Measurements from ENCODE around the gene DBF4B. TPM values are rescaled to one million over a fixed set of nuclear protein-coding genes. Genes with fewer than 3 reads are reported as not detected.

DBF4B gene
- total and polyA plus RNA-seq, 4 donors, result 0.44 to 4.5 (median 1.0) TPM

GRCh38 chr17:44795421-44795820, 87.0 kb downstream of the DBF4B start (continued):
- no peak for TF ChIP-seq HNF4G (IDR thresholded peaks at IDR 0.05)

- Histone ChIP-seq H3K9ac (ENCODE audit: low read depth in 1 of 2, low read length in 2 of 2) (no peak overlapping the region), H3K27me3 (ENCODE audit: control insufficient read depth in 4 of 4, insufficient read depth in 4 of 4, low read length in 3 of 4) (no peaks in the 10 kb centered on the region), H3K27ac (ENCODE audit: low read depth in 1 of 2, low read length in 2 of 2) (no peak overlapping the region), H3K9me3 (ENCODE audit: control insufficient read depth in 4 of 4, low read length in 3 of 4) (no peaks in the 10 kb centered on the region), H3K4me3 (ENCODE audit: low read depth in 1 of 3, low read length in 3 of 3) (no peak overlapping the region), H3K4me1 (ENCODE audit: control insufficient read depth in 4 of 4, insufficient read depth in 4 of 4, low read length in 3 of 4) (peaks cover 0 to 9% (median 0%) of the 10 kb centered on the region in 4 donors), H3K36me3 (ENCODE audit: control insufficient read depth in 4 of 4, insufficient read depth in 3 of 4, low read depth in 1 of 4, low read length in 3 of 4) (no peaks in the 10 kb centered on the region)
- no peak for DNase-seq (ENCODE audit: low spot score)
- no peak for TF ChIP-seq HNF4G (IDR thresholded peaks at IDR 0.05)
- no peak for TF ChIP-seq ATF3 (IDR thresholded peaks at IDR 0.05)
- no peak for TF ChIP-seq JUND (IDR thresholded peaks at IDR 0.05)
- TF ChIP-seq REST (IDR thresholded peaks at IDR 0.05), result no peak
- TF ChIP-seq ZBTB33 (IDR thresholded peaks at IDR 0.05), result no peak
- no peak for TF ChIP-seq HNF4A (conservative IDR thresholded peaks at IDR 0.05)
- no peak for TF ChIP-seq MAX (IDR thresholded peaks at IDR 0.05)
- TF ChIP-seq CTCF (IDR thresholded peaks at IDR 0.05; ENCODE audit: low read depth, low read length, missing input control), result no peak
- TF ChIP-seq YY1 (IDR thresholded peaks at IDR 0.05), result no peak
- no peak for TF ChIP-seq SP1 (IDR thresholded peaks at IDR 0.05)
- no peak for TF ChIP-seq GABPA (IDR thresholded peaks at IDR 0.05 in 1 of 2, conservative IDR thresholded peaks at IDR 0.05 in 1 of 2)
- TF ChIP-seq RXRA (IDR thresholded peaks at IDR 0.05), result no peak
- TF ChIP-seq FOXA2 (IDR thresholded peaks at IDR 0.05), result no peak
- TF ChIP-seq FOXA1 (IDR thresholded peaks at IDR 0.05), result no peak
- no peak for TF ChIP-seq EGR1 (IDR thresholded peaks at IDR 0.05; ENCODE audit: low read depth in 2 of 2)
- TF ChIP-seq RAD21 (IDR thresholded peaks at IDR 0.05), result no peak
- no peak for TF ChIP-seq NR2F2 (IDR thresholded peaks at IDR 0.05)
- TF ChIP-seq TAF1 (conservative IDR thresholded peaks at IDR 0.05), result no peak
- 78% methylated on average over 10 of the region's 10 CpGs for WGBS
These were observed 87.5 kb downstream of the DBF4B start for GRCh38 chr17:44795928-44796327.

Measured in liver (tissue), 9 donors.